Activated CD8-positive, alpha-beta memory T cell treated with anti-CD3 and anti-CD28 coated beads for 48 hours (primary cell): ENCODE results near the gene EIF2S2.
"Not testable (repeated sequence)": the region's sequence is repeated elsewhere in the genome, so short reads cannot be mapped to it uniquely, and the experiment has no call there.

ENCODE experiments used
- DNase-seq, 3 experiments: peaks; one replicate each; pipeline ENCODE4 v3.0.0-alpha.2; 2020; ENCODE audit warnings: low read depth in 2 of 3, low spot score in 2 of 3

The EIF2S2 gene, protein sequence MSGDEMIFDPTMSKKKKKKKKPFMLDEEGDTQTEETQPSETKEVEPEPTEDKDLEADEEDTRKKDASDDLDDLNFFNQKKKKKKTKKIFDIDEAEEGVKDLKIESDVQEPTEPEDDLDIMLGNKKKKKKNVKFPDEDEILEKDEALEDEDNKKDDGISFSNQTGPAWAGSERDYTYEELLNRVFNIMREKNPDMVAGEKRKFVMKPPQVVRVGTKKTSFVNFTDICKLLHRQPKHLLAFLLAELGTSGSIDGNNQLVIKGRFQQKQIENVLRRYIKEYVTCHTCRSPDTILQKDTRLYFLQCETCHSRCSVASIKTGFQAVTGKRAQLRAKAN

GRCh38 chr20:34111702-34112599, at the start of gene EIF2S2:
Gene EIF2S2, minus strand, starts transcription at chr20:34112243. Its CDS starts 133 bp downstream, at chr20:34112110.
- DNase-seq: peak; percentile 61 to 91 (median 76)

DNA sequence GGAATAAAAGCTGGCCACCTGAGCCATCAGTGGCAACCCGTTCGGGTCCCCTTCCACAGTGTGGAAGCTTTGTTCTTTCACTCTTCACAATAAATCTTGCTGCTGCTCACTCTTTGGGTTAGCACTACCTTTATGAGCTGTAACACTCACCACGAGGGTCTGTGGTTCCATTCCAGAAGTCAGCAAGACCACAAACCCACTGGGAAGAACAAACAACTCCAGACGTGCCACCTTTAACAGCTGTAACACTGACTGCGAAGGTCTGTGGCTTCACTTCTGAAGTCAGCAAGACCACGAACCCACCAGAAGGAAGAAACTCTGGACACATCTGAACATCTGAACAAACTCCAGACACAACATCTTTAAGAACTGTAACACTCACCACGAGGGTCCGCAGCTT, 45.7 kb upstream of the EIF2S2 start:
- DNase-seq: not testable (repeated sequence)

DNA sequence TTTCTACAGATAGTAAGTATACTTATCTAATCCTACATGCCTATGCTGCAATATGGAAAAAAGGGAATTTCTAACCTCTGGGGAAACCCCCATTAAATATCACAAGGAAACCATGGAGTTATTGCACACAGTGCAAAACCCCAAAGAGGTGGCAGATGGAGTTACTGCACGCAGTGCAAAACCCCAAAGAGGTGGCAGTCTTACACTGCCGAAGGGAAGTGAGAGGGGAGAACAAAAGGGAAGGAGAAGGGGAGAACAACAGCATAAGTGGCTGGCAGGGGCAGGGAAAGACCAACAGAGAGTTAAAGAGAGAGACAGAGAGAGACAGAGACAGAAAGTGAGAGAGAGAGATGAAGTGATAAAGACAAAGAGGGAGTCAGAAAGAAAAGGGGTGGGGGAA, 43.8 kb upstream of the EIF2S2 start:
- no peak for DNase-seq

- not testable (repeated sequence) for DNase-seq
Observed at GRCh38 chr20:34153169-34153568, 41.1 kb upstream of the EIF2S2 start.

- not testable (repeated sequence) for DNase-seq
Observed at GRCh38 chr20:34152073-34152472, 40.0 kb upstream of the EIF2S2 start.

DNA sequence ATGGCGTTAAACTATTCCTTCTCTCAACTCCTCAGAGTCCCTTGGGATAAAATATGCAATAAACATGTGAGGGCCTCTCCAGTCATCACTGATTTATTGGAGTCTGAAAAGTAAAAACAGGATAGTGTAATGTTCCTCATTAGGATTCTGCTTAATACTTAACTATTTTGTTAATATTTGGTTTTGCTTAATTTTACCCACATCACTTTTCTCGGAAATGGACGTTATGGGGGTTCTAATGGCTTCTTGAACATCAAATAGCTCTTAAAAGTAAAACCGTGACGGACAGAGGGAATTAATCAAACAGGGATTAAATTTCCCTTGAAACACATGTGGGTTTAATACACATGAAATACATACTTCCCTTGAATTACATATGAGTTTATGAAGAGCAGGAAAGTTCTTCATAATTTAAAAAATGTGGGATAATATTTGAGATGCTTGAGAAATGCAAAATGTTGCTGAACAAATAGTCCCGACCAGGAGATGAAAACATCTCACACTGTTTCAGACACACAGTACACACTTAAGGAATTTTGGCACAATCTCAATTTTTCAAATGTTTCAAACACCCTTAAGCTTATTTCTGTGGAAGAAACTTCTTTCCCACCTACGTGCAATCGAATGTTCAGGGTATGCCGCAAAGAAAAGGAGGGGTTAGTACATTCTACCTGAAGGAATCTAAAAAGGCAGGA, 38.4 kb upstream of the EIF2S2 start:
- no peak for DNase-seq

- DNase-seq: no peak
Observed at GRCh38 chr20:34145280-34145819, 33.3 kb upstream of the EIF2S2 start.

DNA sequence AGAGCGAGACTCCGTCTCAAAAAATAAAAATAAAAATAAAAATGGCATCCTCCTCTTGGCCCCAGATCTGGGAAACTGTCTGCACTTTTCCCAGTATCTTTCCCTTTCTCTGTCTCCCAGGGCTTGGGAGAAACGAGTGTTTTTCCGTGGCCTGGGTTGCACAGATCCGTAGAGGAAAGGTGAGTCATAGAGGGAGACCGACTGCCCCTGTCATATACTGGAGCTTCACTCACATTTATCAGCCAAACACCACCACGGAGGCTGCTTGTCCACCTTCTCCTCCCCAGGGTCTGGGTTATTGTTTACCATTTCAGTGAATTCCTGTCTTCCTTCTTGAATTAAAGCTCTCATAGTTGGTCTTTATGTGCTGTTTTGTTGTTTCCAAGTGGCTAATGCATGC, 31.9 kb upstream of the EIF2S2 start:
- no peak for DNase-seq

- no peak for DNase-seq
Observed at GRCh38 chr20:34142121-34142520, 30.1 kb upstream of the EIF2S2 start.

DNA sequence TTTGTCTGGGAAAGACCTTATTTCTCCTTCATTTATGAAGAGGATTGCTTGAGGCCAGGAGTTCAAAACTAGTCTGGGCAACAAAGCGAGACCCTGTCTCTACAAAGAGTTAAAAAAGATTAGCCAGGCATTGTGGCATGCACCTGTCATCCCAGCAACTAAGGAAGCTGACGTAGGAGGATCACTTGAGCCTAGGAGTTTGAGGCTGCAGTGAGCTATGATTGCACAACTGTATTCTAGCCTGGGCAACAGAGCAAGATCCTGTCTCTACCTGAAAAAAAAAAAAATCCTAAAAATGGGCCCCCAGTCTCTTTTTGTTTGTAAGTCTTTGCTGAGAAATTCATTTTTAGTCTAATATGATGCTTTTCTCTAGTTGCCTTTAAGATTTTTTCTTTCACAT, 29.2 kb upstream of the EIF2S2 start:
- no peak for DNase-seq

- DNase-seq: not testable (repeated sequence)
Observed at GRCh38 chr20:34135525-34136275, 23.7 kb upstream of the EIF2S2 start.

GRCh38 chr20:34133365-34133860, 21.4 kb upstream of the EIF2S2 start:
- DNase-seq: not testable (repeated sequence)

GRCh38 chr20:34132943-34133342, 20.9 kb upstream of the EIF2S2 start:
- DNase-seq: not testable (repeated sequence)

GRCh38 chr20:34132491-34132890, 20.4 kb upstream of the EIF2S2 start:
- DNase-seq: not testable (repeated sequence)

- no peak for DNase-seq
Observed at GRCh38 chr20:34131491-34131890, 19.4 kb upstream of the EIF2S2 start.

GRCh38 chr20:34129518-34130162, 17.6 kb upstream of the EIF2S2 start:
- no peak for DNase-seq

DNA sequence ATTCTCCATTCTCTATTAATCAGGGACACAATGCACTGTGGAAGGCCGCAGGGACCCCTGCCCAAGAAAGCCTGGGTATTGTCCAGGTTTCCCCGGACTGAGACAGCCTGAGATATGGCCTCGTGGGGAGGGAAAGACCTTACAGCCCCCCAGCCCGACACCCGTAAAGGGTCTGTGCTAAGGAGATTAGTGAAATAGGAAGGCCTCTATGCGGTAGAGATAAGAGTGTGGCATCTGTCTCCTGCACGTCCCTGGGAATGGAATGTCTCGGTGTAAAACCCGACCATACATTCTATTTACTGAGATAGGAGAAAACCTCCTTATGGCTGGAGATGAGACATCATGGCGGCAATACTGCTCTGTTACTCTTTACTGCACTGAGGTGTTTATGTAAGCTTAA, 15.7 kb upstream of the EIF2S2 start:
- no peak for DNase-seq

DNA sequence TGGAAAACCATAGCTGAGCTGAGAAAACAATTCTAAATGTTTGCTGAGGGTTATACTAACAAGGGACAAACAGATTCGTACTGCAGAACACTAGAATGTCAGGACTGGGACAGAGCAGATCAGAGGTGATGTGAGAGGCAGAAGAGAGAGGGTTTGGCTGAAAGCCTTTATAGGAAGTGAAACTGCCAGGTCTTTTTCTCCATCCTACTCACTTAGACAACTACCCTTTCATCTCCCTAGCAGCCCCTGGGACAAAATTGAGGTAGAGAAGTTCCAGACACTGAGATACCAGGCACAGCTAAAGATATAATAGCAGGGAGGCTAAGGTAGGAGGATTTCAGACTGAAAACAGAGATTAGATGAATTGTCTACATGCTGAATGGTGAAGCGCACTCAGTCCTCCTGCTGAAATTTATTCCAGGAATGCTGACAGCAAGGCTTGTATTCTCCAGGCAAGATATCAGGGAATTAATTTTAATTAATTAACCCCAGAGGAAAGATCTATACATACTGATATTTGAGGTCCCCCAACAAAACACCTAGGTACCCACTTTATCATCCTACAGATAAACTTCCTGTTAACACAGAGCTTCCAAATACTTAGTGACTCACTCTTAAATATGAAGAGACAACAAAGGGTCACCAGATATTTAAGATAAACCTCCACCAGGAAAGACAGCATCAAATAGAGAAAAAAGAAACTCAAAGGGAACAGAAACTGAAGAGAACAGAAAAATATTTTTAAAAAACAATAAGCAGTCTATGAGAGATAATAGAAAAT, 12.6 kb upstream of the EIF2S2 start:
- DNase-seq: no peak

DNA sequence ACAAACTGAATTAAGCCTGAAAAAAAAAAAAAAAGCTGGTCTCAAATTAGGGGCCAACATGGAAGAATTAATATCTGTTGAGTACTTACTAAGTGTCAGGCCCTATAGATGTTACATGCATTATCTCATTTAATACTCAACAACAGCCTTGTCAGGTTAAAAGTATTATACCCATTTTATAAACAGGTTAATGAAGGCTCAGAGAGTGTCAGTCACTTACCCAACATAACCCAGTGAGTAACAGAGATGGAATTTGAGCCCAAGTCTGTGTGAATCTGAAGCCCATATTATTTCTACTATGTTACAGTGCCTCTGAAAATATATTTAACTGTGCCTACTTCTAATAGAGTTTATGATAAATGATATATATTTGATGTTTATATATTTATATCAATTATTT, 11.3 kb upstream of the EIF2S2 start:
- DNase-seq: no peak
